ENCODE data around the gene CEACAM18. TPM values are rescaled to one million over a fixed set of nuclear protein-coding genes. Genes with fewer than 3 reads are reported as not detected.
A peak's percentile ranks its signal among the peaks of the same experiment; 100 is the strongest.

The CEACAM18 gene
- total RNA-seq, 4 donors from 2014 or later, result not detected

GRCh38 chr19:51457351-51458013 is 20.9 kb upstream of the CEACAM18 start:
- Histone ChIP-seq H3K36me3 (no peaks in the 10 kb centered on the region), H3K27me3 (peaks cover 0 to 53% (median 0%) of the 10 kb centered on the region in 4 donors), H3K4me1 (no peaks in the 10 kb centered on the region), H3K27ac (peak overlapping the region in 3 of 4 donors; percentile 4 to 28 (median 13)), H3K9me3 (no peaks in the 10 kb centered on the region), H3K4me3 (peak overlapping the region in 1 of 4 donors; percentile 5)
- intact Hi-C loops (cut with DNase I), result no loop called here
- DNase-seq, result no peak
- TF ChIP-seq CTCF (IDR thresholded peaks at IDR 0.05) (no peak), POLR2A (IDR thresholded peaks at IDR 0.05) (no peak)
- WGBS, 2 donors, result 40 to 70% methylated on average over 1 to 5 of the region's 11 CpGs

- H3K4me3 ChIP-seq, result peak within 1 kb of the TSS in 1 of 4 donors; percentile 5
- H3K4me1 ChIP-seq, result no peaks in the 10 kb centered on the region
- H3K9me3 ChIP-seq, result no peaks in the 10 kb centered on the region
- intact Hi-C loops (cut with DNase I), result no loop called here
- peak within 1 kb of the TSS in 3 of 4 donors; percentile 4 to 28 (median 13) for H3K27ac ChIP-seq
- no peaks in the 10 kb centered on the region for H3K36me3 ChIP-seq
- peaks cover 0 to 59% (median 0%) of the 10 kb centered on the region in 4 donors for H3K27me3 ChIP-seq
- DNase-seq, result no peak
- 51 to 55% methylated on average over 5 to 6 of the region's 10 CpGs for WGBS, 2 donors
- no peak for TF ChIP-seq POLR2A (IDR thresholded peaks at IDR 0.05)
- no peak for TF ChIP-seq CTCF (IDR thresholded peaks at IDR 0.05)
Observed at GRCh38 chr19:51458051-51458645, 20.2 kb upstream of the CEACAM18 start, which contains the start of gene SIGLEC8. TSS of gene SIGLEC8 (minus strand) at chr19:51458454. CDS start at chr19:51458387, 67 bp downstream.

GRCh38 chr19:51458899-51459505 is 19.3 kb upstream of the CEACAM18 start:
- Histone ChIP-seq H3K27me3 (peaks cover 0 to 63% (median 0%) of the 10 kb centered on the region in 4 donors), H3K36me3 (no peaks in the 10 kb centered on the region), H3K4me3 (no peak overlapping the region), H3K4me1 (no peaks in the 10 kb centered on the region), H3K27ac (no peak overlapping the region), H3K9me3 (no peaks in the 10 kb centered on the region)
- TF ChIP-seq POLR2A (IDR thresholded peaks at IDR 0.05), result no peak
- TF ChIP-seq CTCF (IDR thresholded peaks at IDR 0.05), result no peak
- no peak for DNase-seq
- 69 to 79% methylated on average over 8 to 9 of the region's 14 CpGs for WGBS, 2 donors
- intact Hi-C loops (cut with DNase I), result no loop called here

- Histone ChIP-seq H3K9me3 (no peaks in the 10 kb centered on the region), H3K4me1 (no peaks in the 10 kb centered on the region), H3K27me3 (peaks cover 0 to 62% (median under 1%) of the 10 kb centered on the region in 4 donors), H3K27ac (no peak overlapping the region), H3K36me3 (no peaks in the 10 kb centered on the region), H3K4me3 (no peak overlapping the region)
- no peak for TF ChIP-seq POLR2A (IDR thresholded peaks at IDR 0.05)
- TF ChIP-seq CTCF (IDR thresholded peaks at IDR 0.05), result no peak
- 51 to 56% methylated on average over 10 to 11 of the region's 13 CpGs for WGBS, 2 donors
- no peak for DNase-seq
- intact Hi-C loops (cut with DNase I), result no loop called here
Observed at GRCh38 chr19:51460164-51460992, 18.0 kb upstream of the CEACAM18 start.
